Transverse colon (tissue), 4 donors: ENCODE results near the gene SLMAP. TPM values are rescaled to one million over a fixed set of nuclear protein-coding genes. Genes with fewer than 3 reads are reported as not detected.

Experiments
- DNase-seq: peaks from one replicate; pipeline ENCODE4 v3.0.0-alpha.2; 2019
- H3K27ac ChIP-seq, 4 donors: fragments of 200-600 bp; sonication (generic); 2 replicates each; pipeline ENCODE4 v1.5.1; 2016 to 2018; ENCODE audit warnings: inconsistent platforms in 4 of 4
- H3K27me3 ChIP-seq: fragments of 200-600 bp; sonication (generic); 2 replicates; pipeline ENCODE4 v1.5.1; 2017; ENCODE audit warnings: inconsistent platforms
- H3K36me3 ChIP-seq, 4 donors: fragments of 200-600 bp; sonication (generic); 2 replicates each; pipeline ENCODE4 v1.5.1; 2017 to 2019; ENCODE audit warnings: inconsistent platforms in 4 of 4
- H3K4me1 ChIP-seq, 4 donors: fragments of 200-600 bp; sonication (generic); 2 replicates each; pipeline ENCODE4 v1.5.1; 2017 to 2020; ENCODE audit warnings: inconsistent platforms in 4 of 4
- H3K4me3 ChIP-seq, 4 donors: fragments of 200-600 bp; sonication (generic); 1 replicate in 1 of 4; 2 replicates in 3 of 4; pipeline versions ENCODE4 v1.5.1 to v1.6.1; 2017 to 2019; ENCODE audit warnings: inconsistent platforms in 4 of 4
- H3K9me3 ChIP-seq, 2 donors: fragments of 200-600 bp; sonication (generic); 2 replicates each; pipeline ENCODE4 v1.5.1; 2017 to 2019; ENCODE audit warnings: inconsistent platforms in 2 of 2
- EP300 ChIP-seq: sonication (generic); formaldehyde crosslinking; IDR thresholded peaks from one replicate; pipeline ENCODE4 v1.6.1; 2017; ENCODE audit warnings: antibody characterized with exemption, low read depth
- POLR2A ChIP-seq: fragments of 450-650 bp; IDR thresholded peaks from one replicate; pipeline ENCODE4 v1.6.1; 2016; ENCODE audit warnings: antibody characterized with exemption, mild to moderate bottlenecking, moderate library complexity
- POLR2AphosphoS5 ChIP-seq, 3 donors: sonication (generic); formaldehyde crosslinking; IDR thresholded peaks; one replicate each; pipeline ENCODE4 v1.6.1; 2016; ENCODE audit warnings: antibody characterized with exemption in 3 of 3
- WGBS, 2 donors: methylation state at CpG; one replicate each; pipeline ENCODE4 v1.1.5; 2018; ENCODE audit warnings: low coverage in 1 of 2; 5-methylcytosine and 5-hydroxymethylcytosine counted together
- in situ Hi-C, 4 donors: fragments of 200-750 bp; cut with MboI; loops; one replicate each; pipeline versions ENCODE4 v1.15.0 to v1.15.1; 2017; ENCODE audit warnings: low sequenced_read_pairs in 3 of 4, low pct_ligation_motif_present in 1 of 4, low pct_unique_long_range_greater_than_20kb in 1 of 4
- intact Hi-C: fragments of 100-400 bp; cut with DNase I; formaldehyde crosslinking; loops from one replicate; pipeline ENCODE4 v1.15.1; 2023; ENCODE audit warnings: low total_unique reads
- total RNA-seq, 4 donors: library from RNA; depleted of rRNA; stranded (reverse); fragments of >200 nt; gene quantifications; one replicate each; pipeline ENCODE4 v1.1.0, GENCODE V29; 2016
- TF ChIP-seq, protein P1 (sequence below), 5 experiments: fragments of 200-600 bp in 3 of 5; fragments of 450-650 bp in 2 of 5; sonication (generic) in 3 of 5; IDR thresholded peaks; 1 replicate in 2 of 5; 2 replicates in 3 of 5; pipeline ENCODE4 v1.5.1; 2016 to 2017; ENCODE audit warnings: antibody characterized with exemption in 5 of 5, inconsistent platforms in 3 of 5, mild to moderate bottlenecking in 2 of 5, moderate library complexity in 1 of 5

Gene SLMAP
- total RNA-seq, 4 donors from 2014 or later, result 111 to 162 (median 119) TPM

DNA sequence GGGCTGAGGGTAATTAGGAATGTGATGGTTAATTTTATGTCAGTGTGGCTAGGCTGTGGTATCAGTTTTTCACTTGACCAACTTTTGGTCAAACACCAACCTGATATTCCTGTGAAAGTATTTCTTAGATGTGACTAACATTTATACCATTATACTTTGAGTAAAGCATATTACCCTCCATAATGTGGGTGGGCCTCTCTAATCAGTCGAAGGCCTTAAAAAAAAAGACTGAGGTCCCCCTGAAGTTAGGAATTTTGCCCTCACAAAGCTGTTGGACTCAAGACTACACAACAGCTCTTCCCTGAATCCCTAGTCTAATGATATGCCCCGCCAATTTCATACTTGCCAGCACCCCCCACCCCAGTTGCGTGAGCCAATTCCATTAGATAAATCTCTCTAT is 12.5 kb downstream of the SLMAP start:
- no peak for DNase-seq
- Histone ChIP-seq H3K27ac (no peak overlapping the region), H3K4me3 (no peak overlapping the region), H3K27me3 (no peaks in the 10 kb centered on the region), H3K9me3 (no peaks in the 10 kb centered on the region), H3K4me1 (peaks cover 0 to 12% (median 5%) of the 10 kb centered on the region in 4 donors), H3K36me3 (no peaks in the 10 kb centered on the region)
- intact Hi-C loops, result no loop called here
- TF ChIP-seq POLR2AphosphoS5 (IDR thresholded peaks at IDR 0.05) (no peak), POLR2A (no peak), EP300 (no peak)
- TF ChIP-seq, protein P1, sequence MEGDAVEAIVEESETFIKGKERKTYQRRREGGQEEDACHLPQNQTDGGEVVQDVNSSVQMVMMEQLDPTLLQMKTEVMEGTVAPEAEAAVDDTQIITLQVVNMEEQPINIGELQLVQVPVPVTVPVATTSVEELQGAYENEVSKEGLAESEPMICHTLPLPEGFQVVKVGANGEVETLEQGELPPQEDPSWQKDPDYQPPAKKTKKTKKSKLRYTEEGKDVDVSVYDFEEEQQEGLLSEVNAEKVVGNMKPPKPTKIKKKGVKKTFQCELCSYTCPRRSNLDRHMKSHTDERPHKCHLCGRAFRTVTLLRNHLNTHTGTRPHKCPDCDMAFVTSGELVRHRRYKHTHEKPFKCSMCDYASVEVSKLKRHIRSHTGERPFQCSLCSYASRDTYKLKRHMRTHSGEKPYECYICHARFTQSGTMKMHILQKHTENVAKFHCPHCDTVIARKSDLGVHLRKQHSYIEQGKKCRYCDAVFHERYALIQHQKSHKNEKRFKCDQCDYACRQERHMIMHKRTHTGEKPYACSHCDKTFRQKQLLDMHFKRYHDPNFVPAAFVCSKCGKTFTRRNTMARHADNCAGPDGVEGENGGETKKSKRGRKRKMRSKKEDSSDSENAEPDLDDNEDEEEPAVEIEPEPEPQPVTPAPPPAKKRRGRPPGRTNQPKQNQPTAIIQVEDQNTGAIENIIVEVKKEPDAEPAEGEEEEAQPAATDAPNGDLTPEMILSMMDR (IDR thresholded peaks at IDR 0.05), result no peak
- in situ Hi-C loops, result no loop called here
- WGBS, 2 donors, result 94% methylated on average over 2 to 3 of the region's 3 CpGs

DNA sequence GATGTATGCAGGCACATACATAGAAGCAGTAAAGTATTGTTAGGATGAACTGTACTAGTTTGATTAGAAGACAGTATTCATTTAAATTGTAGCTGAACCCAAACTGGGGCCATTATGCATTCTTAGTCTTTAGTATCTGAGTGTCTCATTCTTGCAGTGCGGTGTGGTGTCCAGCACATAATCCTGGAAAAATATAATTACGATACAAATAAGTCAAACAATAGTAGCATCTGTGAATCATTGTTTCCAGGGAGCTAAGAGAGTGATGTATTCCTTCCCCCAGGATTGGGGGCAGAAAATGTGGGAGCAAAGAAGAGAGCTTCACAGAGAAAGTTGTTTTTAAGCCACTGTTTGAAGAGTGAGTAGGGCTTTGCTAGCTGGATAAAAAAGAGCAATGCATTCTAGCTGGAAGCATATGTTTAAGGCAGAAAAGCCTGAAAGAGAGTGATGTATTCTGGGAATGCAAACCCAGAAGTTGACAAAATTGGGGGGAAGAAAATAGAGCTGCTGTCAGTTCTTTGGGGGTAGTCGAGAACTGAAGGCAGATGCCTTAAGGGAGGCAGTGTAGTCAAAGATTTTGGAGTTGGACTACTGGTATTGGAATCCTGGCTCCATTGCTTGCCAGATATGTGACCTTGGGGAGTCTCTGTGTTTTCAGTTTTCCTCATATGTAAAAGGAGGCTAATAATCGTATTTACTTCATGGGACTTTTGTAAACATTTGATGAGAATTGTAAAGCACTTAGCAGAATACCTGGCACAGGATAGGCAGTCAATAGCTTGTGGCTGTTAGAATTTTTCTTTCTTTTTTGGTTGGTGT is 14.1 kb downstream of the SLMAP start:
- H3K4me3 ChIP-seq, result no peak overlapping the region
- no peak overlapping the region for H3K27ac ChIP-seq
- TF ChIP-seq, protein P1 (IDR thresholded peaks at IDR 0.05), result no peak
- TF ChIP-seq EP300 (no peak), POLR2A (no peak), POLR2AphosphoS5 (IDR thresholded peaks at IDR 0.05) (no peak)
- H3K4me1 ChIP-seq, result peaks cover 0 to 6% (median 0%) of the 10 kb centered on the region in 4 donors
- H3K27me3 ChIP-seq, result no peaks in the 10 kb centered on the region
- no peaks in the 10 kb centered on the region for H3K36me3 ChIP-seq
- DNase-seq, result no peak
- in situ Hi-C loops, result no loop called here
- WGBS, 2 donors, result 86 to 88% methylated on average over 4 of the region's 4 CpGs
- intact Hi-C loops, result no loop called here
- no peaks in the 10 kb centered on the region for H3K9me3 ChIP-seq

DNA sequence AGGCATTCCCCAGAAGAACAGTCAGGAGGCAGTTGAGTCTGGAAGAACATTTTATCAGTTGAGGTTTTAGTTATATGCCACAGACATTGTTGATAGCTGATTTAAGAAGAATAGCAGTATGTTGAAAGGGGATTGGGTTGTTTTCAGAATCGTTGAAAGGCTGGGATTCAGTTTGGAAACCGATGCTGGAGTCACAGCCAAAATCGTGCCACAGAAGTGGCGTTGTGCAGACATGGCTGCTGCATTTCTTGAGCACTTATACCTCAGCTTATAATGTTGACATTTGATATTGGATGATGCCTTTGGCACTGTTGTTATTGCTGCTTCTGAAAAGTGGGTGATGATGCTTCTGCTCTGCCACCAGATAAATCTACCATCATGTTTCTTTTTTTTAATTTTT is 16.1 kb downstream of the SLMAP start:
- 91 to 97% methylated on average over 4 of the region's 4 CpGs for WGBS, 2 donors
- H3K4me3 ChIP-seq, result no peak overlapping the region
- no peaks in the 10 kb centered on the region for H3K36me3 ChIP-seq
- in situ Hi-C loops (no loop called here), intact Hi-C loops (no loop called here)
- TF ChIP-seq, protein P1 (IDR thresholded peaks at IDR 0.05), result no peak
- no peak for TF ChIP-seq POLR2A
- TF ChIP-seq EP300, result no peak
- no peak for TF ChIP-seq POLR2AphosphoS5 (IDR thresholded peaks at IDR 0.05)
- DNase-seq, result no peak
- H3K27ac ChIP-seq, result no peak overlapping the region
- no peaks in the 10 kb centered on the region for H3K9me3 ChIP-seq
- no peaks in the 10 kb centered on the region for H3K27me3 ChIP-seq
- H3K4me1 ChIP-seq, result peaks cover 0 to 6% (median 0%) of the 10 kb centered on the region in 4 donors

DNA sequence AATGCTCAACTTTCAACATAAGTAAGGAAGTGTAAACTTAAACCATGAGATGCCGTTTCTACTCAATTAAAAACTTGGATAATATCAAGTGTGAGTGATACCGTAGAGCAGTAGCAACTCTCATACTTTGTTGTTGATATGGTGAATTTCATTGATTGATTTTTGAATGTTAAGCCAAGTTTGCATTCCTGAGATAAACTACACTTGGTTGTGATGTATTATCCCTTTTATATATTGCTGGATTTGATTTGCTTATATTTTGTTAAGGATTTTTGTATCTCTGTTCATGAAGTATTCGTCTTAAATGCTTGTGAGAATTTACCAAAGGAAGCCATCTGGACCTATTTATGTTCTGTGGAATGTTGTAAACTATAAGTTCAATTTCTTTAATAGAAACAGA is 21.7 kb downstream of the SLMAP start:
- WGBS, 2 donors, result 70 to 80% methylated on average over 3 of the region's 3 CpGs
- Histone ChIP-seq H3K36me3 (no peaks in the 10 kb centered on the region), H3K27ac (no peak overlapping the region), H3K4me3 (no peak overlapping the region), H3K9me3 (no peaks in the 10 kb centered on the region), H3K27me3 (no peaks in the 10 kb centered on the region), H3K4me1 (peaks cover 0 to 12% (median 0%) of the 10 kb centered on the region in 4 donors)
- TF ChIP-seq POLR2AphosphoS5 (IDR thresholded peaks at IDR 0.05) (no peak), POLR2A (no peak), EP300 (no peak)
- TF ChIP-seq, protein P1 (IDR thresholded peaks at IDR 0.05), result no peak
- DNase-seq, result no peak
- in situ Hi-C loops, result no loop called here
- intact Hi-C loops, result no loop called here
